Measurements from ENCODE around the gene TMEM171.
A peak's percentile ranks its signal among the peaks of the same experiment; 100 is the strongest.

The TMEM171 gene

DNA sequence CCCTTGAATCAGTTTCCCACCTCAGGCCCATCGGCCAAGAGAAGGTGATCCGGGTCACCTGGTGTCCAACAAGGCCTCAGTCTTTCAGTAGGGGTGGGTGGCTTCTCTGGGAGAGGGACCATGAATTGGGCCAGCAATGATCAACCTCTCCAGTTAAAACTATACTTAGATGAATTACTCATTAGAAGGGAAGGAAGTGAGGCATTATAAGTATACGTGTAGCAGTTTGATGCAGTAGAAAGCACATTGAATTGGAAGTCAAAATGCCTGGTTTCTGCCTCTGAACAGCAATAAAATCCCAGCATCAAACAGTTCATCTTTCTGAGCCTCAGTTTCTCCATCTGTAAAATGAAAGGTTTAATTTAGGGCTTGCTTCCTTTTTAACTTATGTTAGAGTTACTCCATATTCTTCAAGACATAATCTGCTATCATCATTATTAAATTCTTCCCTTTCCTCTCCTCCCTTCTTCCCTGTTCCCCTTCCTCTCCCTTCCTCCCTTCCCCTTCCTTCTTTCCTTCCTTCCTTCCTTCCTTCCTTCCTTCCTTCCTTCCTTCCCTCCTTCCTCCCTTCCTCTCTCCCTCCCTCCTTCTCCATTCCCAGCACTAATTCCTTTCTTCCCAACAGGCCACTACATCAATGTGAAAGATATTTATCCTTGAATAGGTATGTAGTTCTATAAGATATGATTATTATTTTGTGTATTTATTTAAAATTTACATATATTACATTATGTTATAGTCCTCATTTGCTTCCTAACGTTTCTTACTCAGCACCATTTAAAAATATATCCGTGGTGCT is 34.0 kb downstream of the TMEM171 start:
- no peak for DNase-seq

DNA sequence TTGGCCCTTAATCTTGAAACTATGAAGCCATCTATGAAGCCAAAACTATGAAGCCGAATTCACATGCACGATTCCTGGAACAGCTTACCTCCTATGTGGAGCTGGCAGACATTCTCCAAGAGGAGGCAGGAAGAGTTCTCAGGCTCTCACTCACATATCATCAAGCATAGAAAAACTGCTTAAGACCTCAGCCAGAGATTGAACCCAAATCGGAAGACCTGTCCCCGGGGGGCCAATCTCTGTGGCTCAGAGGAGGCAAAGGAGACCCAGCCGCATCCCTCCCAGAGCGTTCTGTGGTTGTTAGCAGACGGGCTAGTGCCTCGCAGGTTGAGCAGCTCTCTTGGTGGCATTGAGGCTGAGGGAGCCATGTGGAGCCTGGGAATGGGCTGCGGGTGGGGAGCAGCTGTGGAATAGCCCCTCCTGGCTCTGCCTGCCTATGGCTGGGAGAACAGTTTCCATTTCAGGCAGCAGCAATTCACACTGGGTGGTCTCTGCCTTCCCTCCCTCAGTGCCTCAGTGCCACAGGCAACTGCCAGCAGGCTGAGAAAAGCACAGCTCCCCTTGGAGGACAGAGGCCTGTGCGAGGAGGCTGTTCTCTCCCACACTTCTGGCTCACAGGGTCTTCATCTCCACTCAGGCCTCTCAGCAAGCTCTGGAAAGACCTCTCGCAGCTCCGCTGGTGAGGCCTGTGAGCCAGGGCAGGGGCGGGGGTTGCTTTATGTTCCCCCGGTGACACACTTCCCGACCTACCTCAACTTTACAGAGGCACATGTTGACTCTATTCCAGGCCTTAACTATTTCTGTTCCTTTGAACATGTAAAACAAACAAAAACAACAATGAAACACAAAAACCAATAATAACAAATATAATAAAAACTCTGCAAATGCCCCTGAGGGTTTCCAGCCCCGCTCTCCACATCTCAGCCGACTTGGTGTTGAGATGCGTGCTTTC is 35.2 kb downstream of the TMEM171 start:
- no peak for DNase-seq

DNA sequence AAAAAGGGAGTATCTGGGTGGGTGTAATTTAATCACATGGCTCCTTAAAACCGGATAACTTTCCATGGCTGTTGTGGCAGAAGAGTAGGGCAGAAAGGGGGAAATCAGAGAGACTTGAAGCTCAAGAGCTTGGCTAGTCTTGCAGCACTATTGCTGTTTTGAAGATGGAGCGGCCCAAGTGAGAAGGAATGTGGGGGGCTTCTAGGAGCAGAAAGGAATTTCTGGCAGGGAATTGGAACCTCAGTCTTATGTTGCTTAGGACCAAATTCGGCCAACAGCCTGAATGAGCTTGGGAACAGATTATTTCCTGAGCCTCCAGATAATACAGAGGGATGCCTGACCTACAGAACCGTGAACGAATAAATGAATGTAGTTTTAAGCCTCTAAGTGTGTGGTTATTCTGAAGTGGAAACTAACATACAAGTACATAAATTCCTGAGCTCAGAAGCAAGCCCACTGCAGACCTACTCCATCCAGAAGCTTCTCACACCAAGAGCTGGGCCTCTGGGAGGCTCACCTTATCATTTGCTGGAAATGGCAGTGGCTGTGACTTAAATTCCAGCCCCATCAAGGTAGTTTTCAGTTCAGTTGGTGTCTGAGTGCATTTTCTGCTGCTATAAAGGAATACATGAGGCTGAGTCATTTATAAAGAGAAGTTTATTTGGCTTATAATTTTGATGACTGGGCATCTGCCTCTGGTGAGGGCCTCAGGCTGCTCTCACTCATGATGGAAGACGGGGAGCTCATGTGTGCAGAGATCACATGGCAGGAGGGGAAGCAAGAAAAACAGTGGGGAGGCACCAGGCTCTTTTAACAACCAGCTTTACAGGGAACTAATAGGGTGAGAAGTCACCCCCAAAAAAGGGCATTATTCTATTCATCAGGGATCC is 37.3 kb downstream of the TMEM171 start:
- DNase-seq: no peak

DNA sequence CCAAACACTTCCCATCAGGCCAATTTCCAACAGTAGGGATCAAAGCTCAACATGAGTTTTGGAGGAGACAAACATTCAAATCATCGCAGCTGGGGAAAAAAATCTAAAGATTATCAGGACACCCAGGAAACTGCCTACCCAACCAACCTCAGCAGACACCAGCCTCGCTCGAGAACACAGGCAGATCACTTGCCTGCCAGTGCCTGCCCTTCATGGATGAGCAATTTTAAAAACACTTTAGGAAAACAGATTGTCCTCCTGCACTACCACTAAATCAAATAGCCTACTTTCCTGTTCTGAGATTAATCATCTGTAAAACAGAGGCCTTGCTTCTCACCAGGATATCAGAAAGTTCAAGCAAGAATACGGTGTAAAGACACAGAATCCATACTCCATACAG is 37.9 kb downstream of the TMEM171 start:
- no peak for DNase-seq

DNA sequence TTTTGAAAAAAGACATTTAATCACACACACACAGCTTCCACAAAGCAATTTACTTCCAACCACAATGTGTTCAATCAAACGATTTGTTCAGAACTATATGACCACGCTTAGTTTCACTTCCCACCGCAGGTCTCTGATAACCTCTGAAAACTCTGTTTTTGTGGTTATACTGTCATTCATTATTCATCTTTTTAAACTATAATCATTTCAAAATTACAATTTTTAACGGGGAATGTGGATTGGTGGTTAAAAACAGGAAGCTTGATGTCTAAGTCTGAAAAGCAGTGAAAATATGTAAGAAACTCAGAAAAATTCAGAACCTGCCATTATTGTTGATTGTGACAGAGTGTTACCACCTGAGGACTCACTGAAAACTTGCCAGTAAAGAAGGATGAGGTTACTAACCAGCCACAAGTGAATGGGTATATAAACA is 39.9 kb downstream of the TMEM171 start:
- peak; percentile 29 to 36 for DNase-seq

DNA sequence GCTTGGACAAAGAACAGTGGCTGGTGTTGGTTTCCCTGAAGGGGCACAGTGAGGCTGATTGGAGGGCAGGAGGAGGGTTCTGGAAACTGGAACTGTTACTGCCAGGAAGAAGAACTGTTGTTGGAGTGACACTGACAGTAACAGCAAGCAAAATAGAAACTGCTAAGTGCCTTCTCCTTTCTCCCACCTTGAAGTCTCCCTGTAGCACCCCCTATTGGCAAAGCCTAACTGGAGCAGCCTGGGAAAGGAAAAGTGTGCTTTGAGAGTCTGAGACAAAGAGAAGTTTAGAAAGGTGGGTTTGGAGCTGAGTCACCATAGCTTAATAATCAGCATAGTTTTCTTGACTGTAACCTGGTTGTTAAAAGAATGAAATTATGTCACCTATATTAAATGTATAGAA is 50.1 kb downstream of the TMEM171 start:
- DNase-seq: no peak

DNA sequence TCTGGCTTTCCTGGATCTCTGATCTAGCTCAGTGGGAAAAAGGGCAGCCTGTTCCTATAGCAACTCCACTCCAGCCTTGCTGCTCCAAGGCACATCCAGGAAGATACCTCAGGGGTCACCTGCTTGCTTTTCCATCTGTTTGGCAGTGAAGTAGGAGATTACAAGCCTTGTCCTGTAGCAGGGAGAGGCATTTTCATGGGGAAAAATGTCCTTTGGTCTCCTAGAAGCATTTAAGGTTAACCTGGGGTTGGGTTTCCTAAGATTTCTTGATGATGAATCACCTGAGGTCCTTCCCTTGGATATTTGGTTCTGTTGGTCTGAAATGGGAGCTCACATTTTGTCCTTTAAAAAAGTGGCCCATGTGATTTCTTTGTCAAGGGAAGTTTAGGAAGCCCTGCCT is 51.1 kb downstream of the TMEM171 start:
- DNase-seq: no peak

DNA sequence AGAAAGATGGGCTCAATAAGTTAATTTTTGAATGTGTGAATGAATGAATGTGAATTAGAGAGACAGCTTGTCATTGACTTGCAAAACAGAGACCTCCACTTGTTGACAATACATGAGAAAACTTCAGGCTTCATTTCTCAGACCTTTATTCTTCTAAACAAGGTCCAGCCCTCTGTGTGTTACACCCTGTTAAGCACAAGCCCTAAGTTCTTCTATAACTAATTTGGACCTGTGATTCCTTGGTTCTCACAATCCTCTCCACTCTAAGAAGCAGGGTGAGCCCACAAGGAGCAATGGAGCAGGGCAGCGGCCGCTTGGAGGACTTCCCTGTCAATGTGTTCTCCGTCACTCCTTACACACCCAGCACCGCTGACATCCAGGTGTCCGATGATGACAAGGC is 52.6 kb downstream of the TMEM171 start, which contains the start of gene TMEM174:
TSS of gene TMEM174 (plus strand) at position 243 of the 400 bp plus-strand sequence. CDS start at position 294, 51 bp downstream.
- DNase-seq: no peak

DNA sequence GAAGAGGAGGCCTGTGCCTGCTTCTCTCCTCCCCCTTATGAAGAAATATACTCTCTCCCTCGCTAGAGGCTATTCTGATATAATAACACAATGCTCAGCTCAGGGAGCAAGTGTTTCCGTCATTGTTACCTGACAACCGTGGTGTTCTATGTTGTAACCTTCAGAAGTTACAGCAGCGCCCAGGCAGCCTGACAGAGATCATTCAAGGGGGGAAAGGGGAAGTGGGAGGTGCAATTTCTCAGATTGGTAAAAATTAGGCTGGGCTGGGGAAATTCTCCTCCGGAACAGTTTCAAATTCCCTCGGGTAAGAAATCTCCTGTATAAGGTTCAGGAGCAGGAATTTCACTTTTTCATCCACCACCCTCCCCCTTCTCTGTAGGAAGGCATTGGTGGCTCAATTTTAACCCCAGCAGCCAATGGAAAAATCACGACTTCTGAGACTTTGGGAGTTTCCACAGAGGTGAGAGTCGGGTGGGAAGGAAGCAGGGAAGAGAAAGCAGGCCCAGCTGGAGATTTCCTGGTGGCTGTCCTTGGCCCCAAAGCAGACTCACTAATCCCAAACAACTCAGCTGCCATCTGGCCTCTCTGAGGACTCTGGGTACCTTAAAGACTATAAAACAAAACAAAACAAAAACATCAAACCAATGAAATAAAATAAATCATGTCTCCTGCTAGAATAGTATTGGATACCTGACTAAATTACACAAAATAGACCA is 53.9 kb downstream of the TMEM171 start:
- DNase-seq: no peak

DNA sequence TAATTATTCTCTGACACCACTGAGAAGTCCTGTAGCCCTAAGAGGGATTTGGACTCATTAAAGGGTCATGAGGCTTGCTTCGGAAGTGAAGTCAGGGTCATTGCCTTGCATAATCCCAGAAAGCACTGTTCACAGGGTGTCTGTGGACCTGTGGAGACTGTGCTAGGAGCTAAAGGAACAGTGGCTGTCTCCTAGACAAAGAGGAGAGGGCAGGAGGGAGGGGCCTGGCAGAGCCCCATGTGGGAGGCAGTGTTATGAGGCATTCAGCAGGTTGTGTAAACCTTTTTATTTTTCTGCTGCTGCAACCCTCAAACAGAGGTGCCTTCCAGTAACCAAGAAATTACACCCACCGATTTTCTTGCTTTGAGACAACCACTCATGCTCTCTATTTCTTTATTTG is 55.9 kb downstream of the TMEM171 start:
- DNase-seq: no peak

DNA sequence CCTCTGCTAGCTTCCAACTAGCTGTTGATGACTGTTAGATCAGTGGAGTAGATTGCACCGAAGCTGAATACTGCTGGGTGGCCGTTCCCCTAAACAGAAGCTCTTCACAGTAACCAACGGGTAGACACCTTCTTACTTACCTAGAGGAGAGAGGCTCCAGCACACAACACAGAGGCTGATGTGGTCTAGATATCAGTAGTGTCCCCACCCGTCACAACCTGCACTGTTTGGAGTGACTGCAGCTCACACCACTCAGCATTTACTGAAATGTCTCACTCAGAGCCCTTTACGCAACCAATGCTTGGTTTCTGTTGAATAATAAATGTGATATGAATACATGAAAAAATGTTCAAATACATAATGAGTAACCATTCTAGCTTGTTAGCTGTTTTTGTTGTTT is 57.9 kb downstream of the TMEM171 start:
- DNase-seq: no peak

DNA sequence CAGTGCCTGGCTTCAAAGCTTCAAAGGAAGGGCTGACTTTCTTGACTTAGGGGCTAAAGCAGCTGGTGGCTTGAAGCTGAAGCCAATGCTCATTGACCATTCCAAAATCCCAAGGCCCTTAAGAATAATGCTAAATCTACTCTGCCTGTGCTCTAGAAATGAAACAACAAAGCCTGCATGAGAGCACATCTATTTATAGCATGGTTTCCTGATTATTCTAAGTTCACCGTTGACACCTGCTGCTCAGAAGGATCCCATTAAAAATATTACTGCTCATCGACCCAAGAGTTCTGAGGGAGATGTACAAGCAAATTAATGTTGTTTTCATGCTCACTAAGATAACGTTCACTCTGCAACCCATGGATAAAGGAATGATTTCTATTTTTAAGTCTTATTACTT is 59.4 kb downstream of the TMEM171 start:
- DNase-seq: no peak

DNA sequence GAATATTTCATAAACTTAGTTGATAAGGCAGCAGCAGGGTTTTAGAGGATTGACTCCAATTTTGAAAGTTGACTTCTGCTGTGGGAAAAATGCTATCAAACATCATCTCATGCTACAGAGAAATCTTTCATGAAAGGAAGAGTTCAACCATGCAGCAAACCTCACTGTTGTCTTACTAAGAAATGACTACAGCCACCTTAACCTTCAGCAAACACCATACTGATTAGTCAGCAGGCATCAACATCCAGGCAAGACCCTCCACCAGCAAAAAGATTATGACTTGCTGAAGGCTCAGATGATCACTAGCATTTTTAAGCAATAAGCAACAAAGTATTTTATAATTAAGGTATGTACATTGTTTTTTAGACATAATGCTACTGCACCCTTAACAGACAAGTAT is 60.2 kb downstream of the TMEM171 start:
- no peak for DNase-seq

Data from activated CD4-positive, alpha-beta T cell treated with anti-CD3 and anti-CD28 coated beads, Interleukin-2, amount 50 U/mL, for 4 hours (primary cell).